DMS153 treated with DMSO at 0.1 percent for 48 hours (cell line): ENCODE data around the gene FGF4.

Experiments
- DNase-seq: peaks from one replicate; lab custom pipeline; 2025; ENCODE audit not compliant: unreplicated experiment; lab: John Stamatoyannopoulos, UW

FGF4 gene

DNA sequence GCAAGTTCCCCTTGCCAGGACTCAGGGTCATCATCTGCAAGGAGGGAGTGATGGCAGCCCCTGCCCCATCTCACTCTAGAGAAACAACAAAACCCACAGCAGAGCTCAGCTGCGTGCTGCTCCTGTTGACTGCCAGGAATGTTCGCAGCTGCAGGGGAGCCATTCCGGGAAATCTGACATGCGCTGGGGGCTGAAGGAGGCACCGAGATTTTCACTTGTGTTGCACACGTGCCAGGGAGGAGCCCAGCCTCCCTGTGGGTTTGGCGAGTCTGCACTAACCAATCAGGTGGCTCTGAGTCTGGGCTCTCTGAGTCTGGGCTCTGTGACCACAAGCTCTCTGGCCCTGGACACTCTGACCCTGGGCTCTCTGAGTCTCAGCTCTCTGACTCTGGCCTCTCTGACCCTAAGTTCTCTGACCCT, 33.5 kb upstream of the FGF4 start:
- no peak for DNase-seq

DNA sequence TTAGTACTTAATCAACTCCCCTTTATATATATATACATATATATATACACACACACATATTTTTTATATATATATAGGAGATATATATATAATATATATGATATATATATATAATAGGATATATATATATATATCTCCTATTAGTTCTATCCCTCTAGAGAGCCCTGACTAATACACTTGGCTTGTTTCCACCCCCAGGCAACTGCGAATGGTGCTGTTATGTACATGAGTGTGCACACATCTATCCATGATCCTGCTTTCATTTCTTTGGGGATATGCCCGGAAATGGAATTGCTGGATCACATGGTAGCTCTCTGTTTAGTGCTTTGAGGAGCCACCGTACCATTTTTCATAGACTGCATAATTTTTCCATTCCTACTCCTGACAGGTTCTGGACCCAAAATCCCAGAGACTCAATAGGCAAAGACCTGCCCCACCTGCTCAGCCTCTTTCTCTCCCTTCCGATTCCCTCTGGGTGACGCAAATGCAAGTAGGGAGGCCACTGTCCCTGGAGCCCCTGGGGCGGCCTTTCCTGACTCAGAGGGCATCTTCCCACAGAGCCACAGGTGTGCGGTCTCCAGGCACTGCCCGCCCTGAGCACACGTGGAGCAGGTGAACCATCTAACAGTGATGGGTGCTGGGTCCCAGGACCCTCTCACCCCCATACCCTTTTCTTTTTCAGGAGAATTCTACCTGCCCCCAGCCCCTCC, 32.1 kb upstream of the FGF4 start:
- no peak for DNase-seq

- DNase-seq: no peak
Measured at GRCh38 chr11:69804769-69805508, 29.8 kb upstream of the FGF4 start.

- no peak for DNase-seq
Measured at GRCh38 chr11:69803604-69804218, 28.6 kb upstream of the FGF4 start.

DNA sequence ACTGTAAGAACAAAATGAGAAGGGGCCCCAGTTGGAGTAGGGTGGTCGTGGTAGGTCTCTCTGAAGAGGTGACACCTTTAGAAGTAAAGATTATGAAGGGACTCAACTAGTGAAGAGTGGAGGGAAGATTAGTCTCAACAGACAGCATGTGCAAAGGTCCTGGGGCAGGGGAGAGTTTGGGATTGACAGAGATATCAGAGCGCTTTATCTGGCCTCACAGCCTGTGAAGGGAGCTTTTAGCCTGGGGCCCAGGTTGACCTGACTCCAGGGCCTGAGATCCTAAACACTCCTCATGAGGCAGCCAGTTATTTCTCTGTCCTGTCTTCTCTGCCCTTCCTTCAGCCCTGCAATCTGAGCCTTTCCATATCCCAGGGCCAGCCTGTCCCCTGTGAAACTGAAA, 27.9 kb upstream of the FGF4 start:
- no peak for DNase-seq

DNA sequence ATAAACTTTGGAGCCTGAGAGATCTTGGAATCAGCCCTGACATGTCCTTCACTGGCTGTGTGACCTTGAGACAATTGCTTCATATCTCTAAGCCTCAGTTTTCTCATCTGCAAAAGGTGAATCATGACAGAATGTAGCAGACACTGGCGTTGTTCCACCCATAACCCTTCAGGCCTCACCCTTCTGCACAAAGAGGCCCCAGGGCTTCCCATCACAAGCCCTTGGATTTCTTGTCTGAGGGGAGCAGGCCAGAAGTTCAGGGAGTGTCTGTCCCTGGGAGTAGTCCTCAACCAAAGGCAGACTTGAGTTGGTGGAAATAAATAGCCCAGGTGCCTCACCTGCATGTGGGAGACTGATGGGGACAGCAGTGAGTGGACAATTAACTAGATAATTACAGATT, 27.4 kb upstream of the FGF4 start:
- DNase-seq: no peak

DNA sequence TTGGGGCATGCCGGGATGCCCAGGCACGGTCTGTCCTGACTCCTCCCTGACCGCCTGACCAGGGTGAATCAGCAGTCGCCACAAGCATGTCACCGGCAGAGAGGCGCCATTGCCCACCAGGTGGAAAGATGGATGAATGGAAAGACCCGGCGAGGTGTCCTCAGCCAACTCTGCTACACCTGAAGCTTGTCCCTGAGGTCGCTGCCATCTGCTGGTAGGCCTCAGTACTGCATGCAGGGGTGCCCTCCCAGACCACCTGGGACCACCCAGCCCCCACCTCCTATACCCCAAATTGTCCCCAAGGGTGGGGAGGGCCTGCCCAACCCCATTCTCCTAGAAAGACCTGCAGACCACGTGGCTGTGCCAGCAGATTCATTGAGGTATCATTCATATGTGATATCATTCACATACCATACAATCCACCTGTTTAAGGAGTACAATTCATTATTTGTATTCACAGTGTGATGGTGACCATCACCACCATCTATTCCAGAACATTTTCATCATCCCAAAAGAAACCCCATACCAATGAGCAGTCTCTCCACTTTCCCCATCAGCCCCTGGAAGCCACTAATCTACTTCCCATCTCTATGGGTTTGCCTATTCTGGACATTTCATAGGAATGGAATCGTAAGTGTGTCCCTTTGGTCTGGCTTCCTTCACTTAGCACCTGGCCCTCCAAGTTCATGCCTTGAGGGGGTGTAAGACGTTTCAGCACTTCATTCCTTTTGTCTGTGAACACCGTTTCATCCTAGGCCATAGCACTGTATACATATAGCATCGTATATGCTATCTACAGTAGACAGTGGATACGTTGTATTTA, 26.6 kb upstream of the FGF4 start:
- no peak for DNase-seq

GRCh38 chr11:69800278-69800677, 25.1 kb upstream of the FGF4 start:
- DNase-seq: no peak

GRCh38 chr11:69799582-69799981, 24.4 kb upstream of the FGF4 start:
- no peak for DNase-seq

GRCh38 chr11:69799097-69799496, 24.0 kb upstream of the FGF4 start:
- no peak for DNase-seq

- no peak for DNase-seq
Measured at GRCh38 chr11:69797737-69798528, 22.8 kb upstream of the FGF4 start.

- DNase-seq: no peak
Measured at GRCh38 chr11:69797156-69797555, 22.0 kb upstream of the FGF4 start.

GRCh38 chr11:69796063-69796462, 20.9 kb upstream of the FGF4 start:
- DNase-seq: no peak

DNA sequence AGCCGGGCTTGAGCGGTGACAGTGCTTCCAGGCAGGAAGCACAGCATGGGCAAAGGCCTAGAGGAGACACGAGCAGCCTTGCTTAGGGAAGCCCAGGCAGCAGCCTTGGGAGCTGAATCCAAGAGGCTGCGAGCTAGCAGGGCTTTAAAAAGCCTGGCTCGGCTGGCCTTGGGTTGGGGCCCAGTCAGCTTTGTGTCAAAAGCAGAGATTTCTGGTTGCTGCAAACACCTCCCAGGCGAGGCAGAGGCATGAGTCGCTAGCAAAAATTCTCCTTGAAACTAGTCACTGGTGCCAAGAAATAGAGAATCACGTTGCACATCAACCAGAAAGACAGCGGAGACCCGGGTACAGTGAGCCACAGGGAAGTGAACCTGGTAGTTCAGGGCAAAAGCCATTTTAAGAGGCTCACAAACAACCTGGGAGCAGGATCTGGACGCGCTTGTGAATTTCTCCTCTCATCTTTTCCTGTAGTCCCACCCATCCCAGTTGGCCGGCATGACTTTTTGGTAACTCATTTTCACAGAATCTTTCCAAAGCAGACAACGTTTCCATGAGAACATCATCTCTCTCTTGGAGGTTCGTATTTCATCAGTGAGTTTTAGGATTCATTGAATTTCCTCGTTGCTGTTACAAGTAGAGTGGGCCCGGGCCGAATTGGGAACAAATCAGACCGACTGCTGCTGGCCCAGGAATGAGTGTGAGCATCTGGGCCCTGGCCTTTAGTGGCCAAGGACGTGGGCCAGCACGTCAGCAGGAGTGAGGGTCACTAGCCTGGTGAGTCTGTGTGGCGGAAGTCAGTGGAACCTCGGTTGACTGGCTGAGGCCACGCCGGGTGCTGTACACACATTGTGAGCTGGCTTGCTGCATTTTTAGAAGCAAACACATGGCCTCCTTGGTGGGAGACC, 16.4 kb upstream of the FGF4 start:
- DNase-seq: no peak

DNA sequence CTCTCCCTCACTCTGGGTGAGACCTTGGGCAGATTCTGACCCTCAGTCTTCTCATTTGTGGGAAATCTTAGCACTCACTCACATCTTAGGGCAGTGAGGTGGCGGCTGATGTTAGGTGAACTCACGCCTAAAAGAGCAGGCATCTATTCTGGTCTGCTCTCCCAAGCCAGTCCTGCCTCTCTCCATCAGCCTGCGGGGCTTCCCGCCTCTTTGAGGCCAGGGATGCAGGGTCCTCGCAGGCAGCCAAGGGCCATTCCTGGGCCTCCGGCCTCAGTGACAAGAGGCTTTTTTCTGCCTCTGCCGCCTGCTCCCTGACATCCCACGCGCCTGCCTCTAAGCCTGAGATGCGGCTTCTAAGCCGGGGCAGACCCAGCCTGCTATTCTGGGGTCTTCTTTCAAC, 13.8 kb upstream of the FGF4 start:
- DNase-seq: no peak

- no peak for DNase-seq
Measured at GRCh38 chr11:69787906-69788305, 12.8 kb upstream of the FGF4 start.

DNA sequence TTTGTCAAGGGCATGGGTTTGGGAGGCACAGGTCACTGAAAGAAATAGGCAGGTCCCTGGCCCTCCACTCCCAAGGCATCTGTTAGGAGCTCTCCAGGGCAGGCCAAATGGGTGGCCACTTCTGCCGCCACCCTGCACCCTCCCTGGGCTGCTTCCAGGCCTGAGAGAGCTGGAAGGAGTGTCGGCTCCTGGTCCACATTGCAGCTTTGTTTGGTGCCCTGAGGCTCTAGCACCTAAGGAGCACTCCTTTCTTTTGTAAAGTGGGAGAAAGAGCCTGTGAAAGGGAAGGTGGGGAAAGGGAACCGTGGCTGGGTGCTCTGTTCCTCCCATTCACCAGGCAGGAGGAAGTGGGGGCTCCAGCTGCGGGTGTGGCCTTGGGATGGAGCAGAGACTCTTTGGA, 12.3 kb upstream of the FGF4 start:
- DNase-seq: no peak

DNA sequence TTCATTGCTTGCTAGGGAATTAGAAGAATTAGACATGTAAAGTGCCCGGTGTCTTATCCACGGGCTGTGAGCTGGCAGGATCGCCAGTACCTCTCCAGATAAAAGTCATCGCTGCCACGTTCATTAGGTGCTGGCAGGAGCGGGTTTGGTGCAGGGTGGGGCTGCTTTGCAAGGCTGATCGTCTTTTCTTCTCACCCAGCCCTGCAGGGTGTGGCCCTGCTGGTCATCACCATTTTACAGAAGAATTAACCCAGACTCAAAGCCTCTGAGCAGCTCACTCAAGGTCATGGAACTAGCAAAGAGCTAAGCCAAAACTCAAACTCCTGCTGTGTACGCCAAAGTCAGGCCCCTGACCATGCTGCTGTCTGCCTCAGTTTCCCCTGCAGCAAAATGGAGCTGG, 6.1 kb upstream of the FGF4 start:
- DNase-seq: no peak

GRCh38 chr11:69778373-69778772, 3.2 kb upstream of the FGF4 start:
- no peak for DNase-seq
